Superior temporal gyrus (tissue), 1 donor: ENCODE measurements around the gene MYMX.
"Not testable (repeated sequence)": the region's sequence is repeated elsewhere in the genome, so short reads cannot be mapped to it uniquely, and the experiment has no call there.

Experiments
- DNase-seq: peaks from one replicate; pipeline ENCODE4 v3.0.0-alpha.2; 2016; ENCODE audit errors: extremely low spot score

The MYMX gene

DNA sequence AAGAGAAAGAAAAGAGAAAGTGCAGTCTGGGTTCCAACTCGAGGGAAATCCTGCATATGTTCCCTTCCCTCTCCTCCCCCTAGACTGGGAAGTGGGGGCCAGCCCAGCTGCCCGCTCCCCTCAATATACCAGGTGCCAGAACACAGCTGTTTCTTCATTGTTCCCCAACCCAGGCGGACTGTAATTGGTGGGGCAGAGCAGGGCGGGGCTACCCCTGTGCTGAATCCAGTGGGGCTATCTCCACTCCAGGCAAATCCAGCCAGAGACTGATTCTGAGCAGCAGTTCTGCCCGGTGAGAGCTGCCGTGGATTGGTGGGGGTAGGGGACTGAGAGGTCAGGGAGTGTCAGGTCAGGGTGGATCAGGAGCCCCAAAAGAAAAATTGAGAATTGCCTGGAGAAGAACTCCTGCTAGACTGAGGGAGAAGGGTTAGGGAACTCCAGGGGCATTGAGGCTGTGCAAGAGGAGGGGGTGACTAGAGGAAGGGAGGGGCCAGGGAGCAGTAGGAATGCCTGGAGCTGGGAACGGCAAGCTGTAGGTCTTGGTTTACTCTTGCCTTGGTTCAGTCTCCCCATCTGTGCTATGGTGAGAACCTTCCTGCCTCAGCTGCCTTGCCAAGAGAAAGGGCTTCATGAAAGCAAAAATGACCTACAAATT lies at the start of gene MYMX:
TSS of gene MYMX (plus strand) at position 250 of the 655 bp plus-strand sequence. CDS start 546 bp downstream, outside the sequence.
- no peak for DNase-seq

DNA sequence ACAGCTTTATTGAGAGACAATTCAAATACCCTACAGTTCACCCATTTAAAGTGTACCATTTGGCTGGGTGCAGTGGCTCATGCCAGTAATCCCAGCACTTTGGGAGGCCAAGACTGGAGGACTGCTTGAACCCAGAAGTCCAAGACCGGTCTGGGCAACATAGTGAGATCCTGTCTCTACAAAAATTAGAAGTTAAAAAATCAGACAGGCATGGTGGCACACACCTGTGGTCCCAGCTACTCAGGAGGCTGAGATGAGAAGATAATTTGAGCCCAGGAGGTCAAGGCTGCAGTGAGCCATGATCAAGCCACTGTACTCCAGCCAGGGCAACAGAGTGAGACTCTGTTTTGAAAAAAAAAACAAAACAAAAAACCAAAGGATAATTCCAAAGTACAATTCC lies 49.2 kb upstream of the MYMX start:
- no peak for DNase-seq

DNA sequence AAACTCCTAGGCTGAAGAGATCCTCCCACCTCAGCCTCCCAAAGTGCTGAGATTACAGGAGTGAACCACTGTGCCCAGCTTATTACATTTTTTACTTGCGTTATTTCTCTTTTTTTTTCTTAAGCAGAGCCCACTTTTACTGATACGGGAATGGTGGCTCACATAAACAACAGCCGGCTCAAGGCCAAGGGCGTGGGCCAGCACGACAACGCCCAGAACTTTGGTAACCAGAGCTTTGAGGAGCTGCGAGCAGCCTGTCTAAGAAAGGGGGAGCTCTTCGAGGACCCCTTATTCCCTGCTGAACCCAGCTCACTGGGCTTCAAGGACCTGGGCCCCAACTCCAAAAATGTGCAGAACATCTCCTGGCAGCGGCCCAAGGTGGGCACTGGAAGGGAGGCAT lies 47.6 kb upstream of the MYMX start:
- no peak for DNase-seq

DNA sequence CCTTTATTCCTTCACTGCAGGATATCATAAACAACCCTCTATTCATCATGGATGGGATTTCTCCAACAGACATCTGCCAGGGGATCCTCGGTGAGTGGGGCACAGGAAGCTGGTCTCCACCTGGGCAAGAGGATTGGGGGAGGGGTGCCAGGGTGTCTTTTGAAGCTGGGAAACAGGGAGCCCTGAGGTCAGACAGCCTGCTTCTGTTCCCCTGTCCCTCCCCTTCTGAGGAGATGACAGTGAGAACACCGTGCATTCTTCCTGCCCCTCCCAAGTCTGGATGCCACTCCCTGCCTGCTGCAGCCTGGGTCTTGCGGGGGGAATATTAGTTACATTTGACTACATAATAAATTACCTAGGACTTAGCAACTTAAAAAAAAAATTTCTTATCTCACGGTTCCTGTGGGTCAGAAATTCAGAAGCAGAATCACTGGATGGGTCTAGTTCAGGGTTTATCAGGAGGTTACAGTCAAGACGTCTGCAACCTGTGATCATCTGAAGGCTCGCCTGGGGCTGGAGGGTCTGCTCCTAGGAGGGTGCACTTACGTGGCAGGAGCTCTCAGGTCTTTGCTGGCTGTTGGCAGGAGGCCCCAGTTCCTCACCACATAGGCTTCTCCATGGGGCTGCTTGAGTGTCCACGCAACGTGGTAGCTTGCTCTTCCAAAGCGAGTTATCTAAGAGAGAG lies 46.7 kb upstream of the MYMX start:
- no peak for DNase-seq

DNA sequence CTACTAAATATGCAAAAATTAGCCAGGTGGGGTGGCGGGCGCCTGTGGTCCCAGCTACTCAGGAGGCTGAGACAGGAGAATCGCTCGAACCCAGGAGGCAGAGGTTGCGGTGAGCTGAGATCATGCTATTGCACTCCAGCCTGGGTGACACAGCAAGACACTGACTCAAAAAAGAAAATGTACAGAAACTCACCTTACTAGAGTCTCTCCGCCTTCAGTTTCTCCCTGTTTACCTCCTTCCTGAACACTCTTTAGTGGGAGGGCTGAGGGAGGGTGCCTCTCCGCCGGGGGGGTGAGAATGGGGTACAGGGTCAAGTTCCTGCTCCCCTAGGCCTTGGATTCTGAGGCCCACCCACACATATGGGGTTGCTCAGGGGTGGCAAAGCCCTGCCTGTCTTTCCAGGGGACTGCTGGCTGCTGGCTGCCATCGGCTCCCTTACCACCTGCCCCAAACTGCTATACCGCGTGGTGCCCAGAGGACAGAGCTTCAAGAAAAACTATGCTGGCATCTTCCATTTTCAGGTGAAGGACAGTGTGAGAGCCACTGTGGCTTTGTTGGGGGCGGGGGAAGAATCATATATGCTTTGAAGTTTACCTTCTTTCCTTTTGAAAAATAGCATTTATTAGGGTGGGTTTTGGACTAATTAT lies 44.7 kb upstream of the MYMX start:
- DNase-seq: no peak

DNA sequence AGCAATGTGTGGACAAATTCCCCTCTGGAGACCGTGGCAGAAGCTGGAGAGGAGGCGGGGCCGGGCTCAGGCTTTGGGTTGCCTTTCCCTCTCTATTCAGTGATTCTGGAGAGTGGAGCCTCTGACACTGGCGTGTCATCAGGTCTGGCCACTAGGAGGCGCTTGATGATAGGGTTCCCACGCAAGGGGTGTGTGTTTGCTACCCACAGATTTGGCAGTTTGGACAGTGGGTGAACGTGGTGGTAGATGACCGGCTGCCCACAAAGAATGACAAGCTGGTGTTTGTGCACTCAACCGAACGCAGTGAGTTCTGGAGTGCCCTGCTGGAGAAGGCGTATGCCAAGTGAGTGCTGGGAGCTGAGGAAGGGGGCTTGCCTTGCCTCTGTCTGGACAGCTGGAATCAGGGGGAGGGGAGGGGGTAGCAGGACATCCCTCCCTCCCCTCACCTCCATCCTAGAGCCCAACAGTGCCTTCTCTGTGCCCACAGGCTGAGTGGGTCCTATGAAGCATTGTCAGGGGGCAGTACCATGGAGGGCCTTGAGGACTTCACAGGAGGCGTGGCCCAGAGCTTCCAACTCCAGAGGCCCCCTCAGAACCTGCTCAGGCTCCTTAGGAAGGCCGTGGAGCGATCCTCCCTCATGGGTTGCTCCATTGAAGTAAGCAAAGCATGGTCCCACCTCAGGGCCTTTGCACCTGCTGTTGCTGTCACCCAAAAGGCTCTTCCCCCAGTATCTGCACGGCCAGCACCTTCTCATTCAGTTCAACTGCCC lies 43.8 kb upstream of the MYMX start:
- peak; percentile 88 for DNase-seq

DNA sequence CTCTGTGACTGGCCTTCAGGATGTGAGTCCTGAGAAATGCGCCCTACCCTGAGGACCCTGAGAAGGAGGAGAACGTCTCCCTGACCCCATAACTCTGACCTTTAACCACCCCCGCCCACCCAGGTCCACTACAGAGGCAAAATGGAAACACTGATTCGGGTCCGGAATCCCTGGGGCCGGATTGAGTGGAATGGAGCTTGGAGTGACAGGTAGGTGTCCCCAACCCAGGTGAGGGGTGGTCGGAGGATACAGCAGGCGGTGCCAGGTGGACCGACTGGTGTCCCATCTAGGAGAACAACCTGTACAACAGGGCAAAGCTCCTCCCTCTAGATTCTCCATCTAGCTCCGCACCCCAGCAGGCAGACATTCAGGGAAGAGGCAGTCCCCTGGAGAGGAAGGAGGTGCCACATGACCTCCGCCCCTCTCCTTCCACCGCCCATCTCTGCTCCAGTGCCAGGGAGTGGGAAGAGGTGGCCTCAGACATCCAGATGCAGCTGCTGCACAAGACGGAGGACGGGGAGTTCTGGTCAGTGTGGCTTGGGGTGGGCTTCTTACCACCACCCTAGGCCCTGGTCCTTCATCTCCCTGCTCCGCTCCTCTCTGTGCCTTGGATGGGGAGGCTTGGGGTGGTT lies 40.5 kb upstream of the MYMX start:
- DNase-seq: no peak

DNA sequence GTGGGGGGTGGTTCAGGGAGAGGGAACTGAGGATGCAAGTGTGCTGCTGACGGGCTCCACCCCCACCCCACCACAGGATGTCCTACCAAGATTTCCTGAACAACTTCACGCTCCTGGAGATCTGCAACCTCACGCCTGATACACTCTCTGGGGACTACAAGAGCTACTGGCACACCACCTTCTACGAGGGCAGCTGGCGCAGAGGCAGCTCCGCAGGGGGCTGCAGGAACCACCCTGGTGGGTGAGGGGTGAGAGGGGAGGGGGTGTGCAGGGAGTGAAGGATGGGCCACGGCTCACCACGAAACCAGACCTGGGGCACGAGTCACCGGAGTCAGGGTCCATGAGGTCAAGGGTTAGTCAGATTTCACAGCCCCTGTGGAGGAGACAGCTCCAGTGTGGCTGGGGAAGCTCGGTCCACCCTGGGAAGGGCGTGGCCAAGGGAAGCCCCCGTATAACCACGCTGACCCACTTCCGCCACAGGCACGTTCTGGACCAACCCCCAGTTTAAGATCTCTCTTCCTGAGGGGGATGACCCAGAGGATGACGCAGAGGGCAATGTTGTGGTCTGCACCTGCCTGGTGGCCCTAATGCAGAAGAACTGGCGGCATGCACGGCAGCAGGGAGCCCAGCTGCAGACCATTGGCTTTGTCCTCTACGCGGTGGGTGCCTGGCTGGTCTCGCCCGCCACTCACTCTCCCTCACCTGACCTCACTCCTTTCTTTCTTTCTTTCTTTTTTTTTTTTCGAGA lies 39.8 kb upstream of the MYMX start:
- no peak for DNase-seq

DNA sequence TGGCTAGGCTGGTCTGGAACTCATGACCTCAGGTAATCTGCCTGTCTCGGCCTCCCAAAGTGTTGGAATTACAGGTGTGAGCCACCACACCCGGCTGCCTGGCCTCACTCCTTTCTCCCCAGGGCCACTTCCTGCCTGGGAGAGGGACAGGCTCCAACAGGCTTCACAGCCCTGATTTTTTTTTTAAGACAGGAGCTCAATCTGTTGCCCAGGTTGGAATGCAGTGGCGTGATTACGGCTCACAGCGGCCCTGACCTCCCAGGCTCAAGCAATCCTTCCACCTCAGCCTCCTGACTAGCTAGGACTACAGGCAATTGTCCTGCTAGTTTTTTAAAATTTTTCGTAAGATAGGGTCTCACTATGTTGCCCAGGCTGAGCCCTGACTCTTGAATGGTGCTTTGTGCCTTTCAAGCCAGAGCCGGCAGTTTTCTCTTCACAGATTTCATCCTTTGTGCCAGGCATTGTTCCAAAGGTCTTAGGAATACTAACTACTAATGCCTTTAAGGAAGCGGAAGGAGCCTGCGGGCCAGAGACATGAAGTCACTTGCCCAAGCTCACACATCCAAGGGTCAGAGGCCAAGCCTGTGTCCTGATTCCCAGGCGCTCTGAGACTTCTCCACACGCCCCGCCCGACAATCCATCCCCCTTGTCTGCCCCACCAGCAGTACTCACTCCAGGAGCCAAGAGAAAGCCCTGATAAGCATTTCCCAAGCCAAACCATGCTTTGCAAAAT lies 38.9 kb upstream of the MYMX start:
- DNase-seq: no peak

DNA sequence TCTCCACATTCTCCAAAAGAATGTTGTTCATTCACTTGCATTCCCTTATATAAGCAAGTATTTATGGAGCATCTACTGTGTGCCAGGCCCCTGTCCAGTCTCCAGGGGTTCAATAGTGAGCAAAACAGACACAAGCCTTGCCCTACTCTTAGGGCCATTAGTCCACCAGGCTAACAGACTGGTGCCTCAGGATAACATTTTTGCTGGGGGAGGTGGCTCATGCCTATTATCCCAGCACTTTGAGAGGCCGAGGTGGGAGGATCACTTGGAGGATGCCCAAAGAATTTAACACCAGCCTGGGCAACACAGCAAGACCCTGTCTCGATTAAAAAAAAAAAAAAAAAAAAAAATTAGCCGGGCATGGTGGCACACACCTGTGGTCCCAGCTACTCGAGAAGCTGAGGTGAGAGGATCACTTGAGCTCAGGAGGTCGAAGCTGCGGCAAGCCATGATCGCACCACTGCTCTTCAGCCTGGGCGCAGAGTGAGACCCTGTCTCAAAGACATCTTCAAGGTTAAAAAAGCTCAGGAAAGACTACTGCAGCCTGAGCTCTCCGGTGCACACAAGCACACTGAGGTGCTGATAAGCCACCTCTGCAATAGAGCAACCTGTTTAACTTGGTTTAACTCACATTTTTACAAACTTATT lies 38.2 kb upstream of the MYMX start:
- DNase-seq: no peak

DNA sequence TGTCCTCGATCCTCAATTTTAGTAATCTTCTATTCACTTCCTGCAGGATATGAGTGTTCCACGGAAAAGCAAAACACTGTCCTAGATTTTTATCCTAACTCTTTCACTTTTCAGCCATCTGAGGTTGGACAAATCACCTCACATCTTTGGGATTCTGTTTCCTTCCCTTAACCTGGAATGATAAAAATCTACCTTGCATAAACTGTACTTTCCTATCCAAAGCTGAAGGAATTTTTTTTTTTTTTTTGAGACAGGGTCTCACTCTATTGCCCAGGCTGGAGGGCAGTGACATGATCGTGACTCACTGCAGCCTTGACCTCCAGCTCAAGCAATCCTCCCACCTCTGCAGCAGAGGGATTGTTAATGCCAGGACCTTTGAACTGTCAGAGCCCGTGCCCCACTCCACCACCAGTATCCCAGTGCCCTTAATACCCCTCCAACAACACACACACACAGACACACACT lies 37.6 kb upstream of the MYMX start:
- no peak for DNase-seq

DNA sequence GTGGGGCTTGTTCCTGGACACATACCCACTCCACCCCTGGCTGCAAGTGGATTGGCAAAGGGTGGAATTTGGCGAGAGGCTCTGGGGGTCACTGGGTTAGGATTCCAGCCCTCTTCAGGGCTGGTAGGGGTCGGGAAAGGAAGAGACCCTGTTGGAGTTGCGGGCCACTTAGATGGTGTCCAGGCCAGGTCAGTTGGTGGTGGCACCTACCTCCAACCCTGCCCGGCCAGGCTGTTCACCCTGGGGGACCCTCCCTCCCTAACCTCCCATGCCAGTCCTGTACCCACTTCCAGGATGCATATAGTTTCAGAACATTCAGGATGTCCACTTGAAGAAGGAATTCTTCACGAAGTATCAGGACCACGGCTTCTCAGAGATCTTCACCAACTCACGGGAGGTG lies 37.1 kb upstream of the MYMX start:
- DNase-seq: no peak

DNA sequence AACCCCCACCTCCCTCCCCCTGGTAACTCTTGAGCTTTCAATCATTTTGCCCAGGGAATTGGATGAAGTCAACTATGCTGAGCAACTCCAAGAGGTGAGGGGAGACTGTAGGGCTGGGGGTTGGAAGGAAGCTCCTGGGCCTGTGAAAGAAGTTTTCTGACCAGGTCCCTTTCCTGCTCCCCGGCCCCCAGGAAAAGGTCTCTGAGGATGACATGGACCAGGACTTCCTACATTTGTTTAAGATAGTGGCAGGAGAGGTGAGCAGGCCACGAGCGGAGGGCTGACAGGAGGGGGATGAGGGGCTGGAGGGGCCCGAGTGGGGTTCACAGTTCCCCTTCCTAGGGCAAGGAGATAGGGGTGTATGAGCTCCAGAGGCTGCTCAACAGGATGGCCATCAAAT lies 36.3 kb upstream of the MYMX start:
- no peak for DNase-seq

DNA sequence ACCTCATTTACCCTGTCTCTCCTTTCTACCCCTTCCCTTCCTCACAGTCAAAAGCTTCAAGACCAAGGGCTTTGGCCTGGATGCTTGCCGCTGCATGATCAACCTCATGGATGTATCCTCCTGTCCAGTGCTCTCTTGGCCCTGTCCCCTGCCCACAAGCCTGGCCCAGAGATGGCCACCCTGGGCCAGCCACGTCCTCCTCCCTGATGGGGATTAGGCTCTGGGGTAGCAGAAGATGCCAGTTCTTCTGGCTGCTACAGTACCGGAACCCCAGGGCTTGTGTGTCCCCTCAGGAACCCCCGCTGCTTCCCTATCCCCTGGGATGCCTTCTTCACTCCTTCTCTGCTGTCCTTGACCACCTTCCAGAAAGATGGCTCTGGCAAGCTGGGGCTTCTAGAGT lies 35.8 kb upstream of the MYMX start:
- DNase-seq: no peak

DNA sequence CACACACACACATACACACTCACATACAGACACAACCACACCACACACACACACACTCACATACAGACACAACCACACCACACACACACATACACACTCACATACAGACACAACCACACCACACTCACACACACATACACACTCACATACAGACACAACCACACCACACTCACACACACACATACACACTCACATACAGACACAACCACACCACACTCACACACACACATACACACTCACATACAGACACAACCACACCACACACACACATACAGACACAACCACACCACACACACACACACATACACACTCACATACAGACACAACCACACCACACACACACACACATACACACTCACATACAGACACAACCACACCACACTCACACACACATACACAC lies 34.9 kb upstream of the MYMX start:
- not testable (repeated sequence) for DNase-seq

DNA sequence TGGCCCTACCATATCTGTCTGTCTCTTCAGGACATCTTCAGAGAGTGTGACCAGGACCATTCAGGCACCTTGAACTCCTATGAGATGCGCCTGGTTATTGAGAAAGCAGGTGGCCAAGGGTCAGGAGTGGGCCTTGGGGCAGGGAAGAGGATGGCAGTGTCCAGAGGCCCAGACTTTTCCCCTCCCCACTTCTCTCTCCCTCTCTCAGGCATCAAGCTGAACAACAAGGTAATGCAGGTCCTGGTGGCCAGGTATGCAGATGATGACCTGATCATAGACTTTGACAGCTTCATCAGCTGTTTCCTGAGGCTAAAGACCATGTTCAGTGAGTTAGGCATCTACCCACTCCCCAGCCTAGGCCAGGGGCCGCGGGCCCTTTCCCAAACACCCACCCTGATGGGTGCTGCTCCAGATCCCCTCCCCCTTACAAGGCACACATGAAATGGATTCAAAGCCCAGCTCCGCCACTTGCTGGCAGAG lies 33.8 kb upstream of the MYMX start:
- no peak for DNase-seq

DNA sequence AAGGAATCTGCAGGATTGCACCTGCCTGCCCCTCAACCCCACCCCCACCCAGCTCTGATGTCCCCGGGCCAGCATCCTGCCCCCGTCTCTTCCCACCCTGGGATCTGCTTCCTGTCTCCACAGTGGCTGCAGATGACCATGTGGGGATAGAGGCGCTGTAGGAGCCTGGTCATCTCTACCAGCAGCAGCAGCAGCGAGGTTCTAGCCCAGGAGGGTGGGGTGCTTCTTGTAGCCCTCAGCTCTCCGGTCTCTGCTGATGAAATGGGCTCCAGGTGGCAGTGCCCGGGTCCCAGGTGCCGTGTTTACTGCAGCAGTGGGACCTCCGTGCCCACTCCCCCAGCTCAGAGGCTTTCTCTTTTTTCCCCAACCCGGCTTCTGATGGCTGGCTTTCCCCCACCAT lies 32.9 kb upstream of the MYMX start:
- DNase-seq: no peak

DNA sequence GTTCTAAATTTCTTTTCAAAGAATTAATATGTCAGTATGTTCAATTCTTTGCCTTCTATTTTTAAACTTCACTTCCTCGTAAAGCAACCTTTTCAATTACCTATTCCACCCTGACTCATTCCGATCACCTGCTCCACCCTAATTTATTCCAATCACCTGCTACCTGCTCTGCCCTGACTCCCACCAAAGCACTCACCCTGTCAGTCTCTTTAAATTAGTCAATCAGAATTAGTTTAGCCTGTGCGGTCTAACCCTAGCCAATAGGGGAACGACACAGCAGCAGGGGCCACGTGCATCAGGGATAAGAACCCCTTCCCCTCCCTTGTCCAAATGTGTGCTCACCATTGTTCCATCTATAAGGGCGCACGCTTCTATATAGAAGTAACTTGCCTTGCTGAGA lies 31.4 kb upstream of the MYMX start:
- DNase-seq: not testable (repeated sequence)

DNA sequence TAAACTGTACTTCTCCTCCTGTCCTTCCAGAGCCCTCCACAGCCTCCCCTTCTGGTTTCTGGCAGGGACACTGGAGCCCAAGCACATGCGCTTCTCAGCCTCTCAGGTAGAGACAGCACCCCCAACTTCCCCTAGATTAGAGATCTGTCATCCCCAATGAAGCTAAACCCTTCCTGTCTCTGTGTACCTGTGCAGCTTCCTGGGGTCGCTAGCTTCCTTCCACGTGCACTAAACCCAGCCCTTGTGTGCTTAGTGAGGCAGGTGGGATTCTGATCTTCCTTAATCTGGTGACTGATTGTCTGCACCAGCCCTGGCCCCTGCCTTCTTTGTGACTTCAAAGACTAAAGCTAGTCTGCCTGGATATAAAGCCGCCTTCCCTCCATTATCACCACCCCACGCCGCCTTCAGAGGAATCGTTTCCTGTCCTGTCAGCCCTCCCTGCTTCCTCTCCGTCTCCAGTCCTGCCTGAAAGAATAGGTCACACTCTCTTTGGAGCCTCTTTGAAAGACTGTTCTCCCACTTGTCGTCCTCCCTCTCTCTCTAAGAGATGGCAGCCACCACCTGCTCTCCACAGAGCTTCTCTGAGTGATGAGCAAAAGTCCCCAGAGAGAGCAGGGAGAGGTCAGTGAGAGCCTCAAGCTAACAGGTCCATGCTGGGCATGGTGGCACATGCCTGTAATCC lies 30.6 kb upstream of the MYMX start:
- DNase-seq: no peak
